ENCODE measurements around the gene XIST. TPM values are rescaled to one million over a fixed set of nuclear protein-coding genes. Genes with fewer than 3 reads are reported as not detected.
"Not testable (repeated sequence)": the region's sequence is repeated elsewhere in the genome, so short reads cannot be mapped to it uniquely, and the experiment has no call there.

XIST gene
- total RNA-seq, 1 donor from 2014 or later: 458 TPM

- intact Hi-C loops (cut with DNase I): no loop called here
- peak; percentile 88 for ATAC-seq
- DNase-seq (ENCODE audit: low spot score): no peak
Observed at GRCh38 chrX:73841337-73841736, 11.2 kb downstream of the XIST start.

- intact Hi-C loops (cut with DNase I): no loop called here
- ATAC-seq (no peak), DNase-seq (ENCODE audit: low spot score) (no peak)
Observed at GRCh38 chrX:73840120-73840924, 12.2 kb downstream of the XIST start.

GRCh38 chrX:73839152-73839551 lies 13.4 kb downstream of the XIST start:
- intact Hi-C loops (cut with DNase I): no loop called here
- DNase-seq (ENCODE audit: low spot score) (no peak), ATAC-seq (no peak)

DNA sequence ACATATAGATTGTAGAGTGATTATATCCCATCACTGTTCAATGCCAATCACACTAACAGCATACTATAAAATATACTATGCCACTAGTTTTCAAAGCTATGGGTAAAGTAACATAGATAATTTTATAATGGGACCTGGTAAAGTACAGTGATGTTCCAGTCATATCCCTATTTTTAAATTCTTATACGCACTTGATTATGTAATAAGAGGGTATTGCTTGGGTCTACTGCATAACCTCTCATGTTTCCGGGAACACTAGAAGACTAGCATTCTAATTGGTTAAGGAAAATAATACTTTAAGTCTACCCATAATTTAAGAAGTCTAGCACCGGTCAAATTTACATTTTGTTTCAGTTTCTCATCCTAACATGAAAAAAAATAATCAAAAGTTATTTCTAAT lies 14.4 kb downstream of the XIST start:
- DNase-seq (ENCODE audit: low spot score) (no peak), ATAC-seq (no peak)
- intact Hi-C loops (cut with DNase I): no loop called here

GRCh38 chrX:73836956-73837477 lies 15.5 kb downstream of the XIST start:
- intact Hi-C loops (cut with DNase I): no loop called here
- no peak for ATAC-seq

DNA sequence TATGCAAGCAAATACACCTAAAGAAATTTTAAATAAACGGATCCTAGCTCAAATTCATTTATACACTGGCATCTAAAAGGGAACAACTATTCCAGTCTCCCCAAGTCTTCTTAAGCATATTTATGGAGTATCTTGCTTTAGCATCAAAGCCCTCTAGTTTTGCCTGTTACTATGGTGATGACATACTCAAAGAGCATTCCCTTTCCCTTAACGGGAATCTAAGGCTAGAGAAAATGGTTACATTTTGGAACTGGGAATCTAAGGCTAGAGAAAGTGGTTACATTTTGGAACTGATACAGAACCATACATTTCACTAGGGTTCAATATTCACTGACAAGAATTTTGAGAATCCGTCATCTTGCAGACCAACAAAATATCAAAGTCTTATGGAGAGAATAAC lies 18.3 kb downstream of the XIST start:
- DNase-seq (ENCODE audit: low spot score) (no peak), ATAC-seq (no peak)
- intact Hi-C loops (cut with DNase I): no loop called here

More at GRCh38 chrX:73836956-73837477, 15.5 kb downstream of the XIST start:
- no peak for DNase-seq (ENCODE audit: low spot score)

DNA sequence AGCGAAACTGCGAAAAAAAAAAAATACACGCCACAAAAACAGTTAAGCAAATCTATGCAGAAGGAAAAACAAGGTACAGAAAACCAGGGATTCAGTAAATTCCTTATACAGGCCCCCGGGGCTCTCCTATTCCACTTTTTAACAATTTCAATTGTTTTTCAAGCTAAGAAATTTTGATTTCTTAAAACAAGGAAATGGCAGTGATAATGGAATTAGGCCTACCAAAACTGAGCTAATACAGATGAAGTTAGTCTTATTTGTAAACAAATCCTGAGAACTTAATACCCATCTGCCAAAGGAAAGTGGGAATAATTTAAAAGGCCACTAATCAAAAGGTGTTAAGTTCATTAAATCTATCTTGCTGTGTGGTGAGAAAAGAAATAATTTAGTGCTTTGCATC lies 20.2 kb downstream of the XIST start:
- intact Hi-C loops (cut with DNase I): no loop called here
- no peak for DNase-seq (ENCODE audit: low spot score)
- no peak for ATAC-seq

DNA sequence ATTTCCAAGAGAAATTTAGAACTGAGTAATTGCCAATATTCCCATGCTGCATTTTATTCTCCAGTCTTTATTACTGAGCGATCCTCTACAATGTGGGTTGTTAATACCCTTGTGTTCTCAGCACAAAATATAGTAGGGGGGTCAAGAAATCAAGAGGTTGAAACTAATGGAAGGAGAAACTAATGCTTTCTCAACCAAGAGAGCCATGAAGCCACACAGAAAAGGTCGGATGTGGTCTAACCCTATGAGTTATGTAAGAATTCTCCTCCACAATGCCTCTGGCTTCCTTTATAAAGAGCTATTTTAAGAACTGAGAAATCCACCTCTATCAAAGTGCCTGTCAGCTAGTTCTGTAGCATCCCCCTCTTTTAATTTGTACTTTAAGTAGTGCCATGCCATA lies 21.0 kb downstream of the XIST start:
- DNase-seq (ENCODE audit: low spot score) (no peak), ATAC-seq (no peak)
- intact Hi-C loops (cut with DNase I): no loop called here

- DNase-seq (ENCODE audit: low spot score) (no peak), ATAC-seq (no peak)
- intact Hi-C loops (cut with DNase I): no loop called here
Observed at GRCh38 chrX:73830489-73831414, 21.8 kb downstream of the XIST start.

DNA sequence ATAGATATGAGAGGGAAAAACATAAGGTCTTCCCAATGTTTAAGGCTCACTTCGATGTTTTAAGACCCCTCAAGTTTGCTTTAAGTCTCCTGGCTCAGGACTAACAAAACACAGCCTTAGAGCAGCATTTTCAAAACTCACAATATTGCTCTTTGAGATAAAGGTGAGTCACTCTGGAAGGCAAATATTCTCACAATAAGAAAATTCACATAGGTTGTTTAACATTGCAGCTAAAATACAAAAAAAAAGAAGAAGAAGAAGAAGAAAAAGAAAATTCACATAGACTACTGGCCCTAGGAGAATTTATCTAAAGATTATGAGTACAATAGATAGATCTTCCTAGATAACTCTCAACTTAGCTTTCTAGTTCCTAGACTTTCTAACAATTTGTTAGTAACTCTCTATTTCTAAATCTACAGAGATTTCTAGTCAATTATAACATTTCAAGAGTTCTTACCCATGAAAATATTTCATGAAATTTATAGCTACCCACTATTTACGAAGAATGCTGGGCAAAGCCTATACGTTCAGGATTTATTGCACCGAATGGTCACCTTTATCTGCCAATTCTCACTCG lies 22.5 kb downstream of the XIST start:
- intact Hi-C loops (cut with DNase I): no loop called here

DNA sequence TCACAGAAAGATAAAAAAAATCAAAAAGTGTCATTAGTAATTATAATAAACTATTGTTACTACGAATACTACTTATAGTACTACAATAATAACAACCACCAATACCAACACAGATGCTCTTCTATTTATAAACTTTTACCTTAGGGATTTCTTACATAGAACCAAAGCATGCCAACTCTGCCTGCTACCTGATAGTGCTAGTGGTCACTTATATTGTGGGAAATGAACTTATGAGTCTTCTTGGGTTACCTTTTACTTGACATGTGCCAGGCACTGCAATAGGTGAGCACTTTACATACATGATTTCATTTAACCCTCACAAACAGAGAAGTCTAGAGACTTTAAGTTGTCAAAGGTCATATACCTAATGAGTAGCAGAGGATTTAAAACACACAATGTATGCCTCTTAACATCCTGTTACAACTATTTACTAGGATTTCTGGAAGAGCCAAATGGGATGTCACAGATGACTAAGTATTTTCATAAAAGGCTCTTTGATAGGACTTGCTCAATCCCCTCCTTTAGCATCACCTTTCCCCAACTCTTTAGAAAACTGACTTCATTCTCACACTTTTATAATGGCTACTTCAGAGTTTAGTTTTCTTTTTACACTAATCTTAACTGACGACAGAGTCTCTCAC lies 24.3 kb downstream of the XIST start:
- ATAC-seq (no peak), DNase-seq (ENCODE audit: low spot score) (no peak)
- intact Hi-C loops (cut with DNase I): no loop called here

More for the DNA sequence above, 22.5 kb downstream of the XIST start:
- no peak for ATAC-seq
- no peak for DNase-seq (ENCODE audit: low spot score)

GRCh38 chrX:73827406-73827805 lies 25.1 kb downstream of the XIST start:
- no peak for ATAC-seq

DNA sequence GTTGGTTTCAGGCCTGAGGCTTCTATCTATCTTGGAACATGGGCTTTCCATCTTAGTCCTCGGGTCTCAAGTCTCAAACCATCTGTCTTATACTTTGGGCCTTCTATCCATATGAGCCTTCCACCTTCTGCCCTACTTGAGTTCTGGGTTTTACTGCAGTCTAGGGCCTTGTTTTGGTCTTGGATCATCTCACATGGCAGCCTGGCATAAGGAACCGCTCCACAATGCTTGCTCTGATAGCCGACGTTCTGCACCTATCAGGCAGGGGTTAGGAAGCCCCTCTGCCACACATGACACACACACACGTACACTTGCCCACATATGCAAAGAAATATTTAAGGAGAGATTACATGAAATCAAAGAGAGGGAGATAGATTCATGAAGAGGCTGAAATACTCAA lies 25.5 kb downstream of the XIST start:
- intact Hi-C loops (cut with DNase I): no loop called here
- ATAC-seq (no peak), DNase-seq (ENCODE audit: low spot score) (no peak)

More at GRCh38 chrX:73827406-73827805, 25.1 kb downstream of the XIST start:
- intact Hi-C loops (cut with DNase I): no loop called here
- DNase-seq (ENCODE audit: low spot score): no peak

GRCh38 chrX:73825569-73825968 lies 26.9 kb downstream of the XIST start:
- ATAC-seq: no peak

DNA sequence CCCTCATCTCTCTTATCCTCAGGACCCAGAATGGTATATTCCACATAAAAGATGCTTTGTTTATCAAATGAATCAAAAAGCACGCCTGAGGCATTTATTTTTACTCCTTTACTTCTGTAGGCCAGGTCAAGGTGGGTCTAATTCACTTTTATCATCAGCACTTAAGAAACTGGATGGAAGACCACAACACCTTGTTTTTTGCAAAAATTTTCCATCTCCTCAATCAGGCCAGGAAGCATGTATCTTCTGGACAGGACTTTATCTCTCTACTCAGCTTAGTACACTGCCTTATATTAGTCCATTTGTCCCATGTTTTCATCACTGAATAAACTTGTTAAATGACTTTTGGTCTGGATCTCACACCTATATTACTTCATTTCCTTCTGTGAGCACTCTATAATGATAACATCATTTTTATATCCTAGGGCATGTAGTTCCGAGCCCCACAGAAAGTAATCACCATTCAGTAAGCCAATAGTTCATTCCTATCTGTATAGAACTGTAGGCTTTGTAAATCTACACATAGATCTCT lies 29.0 kb downstream of the XIST start:
- no peak for DNase-seq (ENCODE audit: low spot score)
- intact Hi-C loops (cut with DNase I): no loop called here
- ATAC-seq: no peak

More at GRCh38 chrX:73825569-73825968, 26.9 kb downstream of the XIST start:
- intact Hi-C loops (cut with DNase I): no loop called here
- no peak for DNase-seq (ENCODE audit: low spot score)

GRCh38 chrX:73822775-73823174 lies 29.7 kb downstream of the XIST start:
- DNase-seq (ENCODE audit: low spot score) (no peak), ATAC-seq (no peak)
- intact Hi-C loops (cut with DNase I): no loop called here

DNA sequence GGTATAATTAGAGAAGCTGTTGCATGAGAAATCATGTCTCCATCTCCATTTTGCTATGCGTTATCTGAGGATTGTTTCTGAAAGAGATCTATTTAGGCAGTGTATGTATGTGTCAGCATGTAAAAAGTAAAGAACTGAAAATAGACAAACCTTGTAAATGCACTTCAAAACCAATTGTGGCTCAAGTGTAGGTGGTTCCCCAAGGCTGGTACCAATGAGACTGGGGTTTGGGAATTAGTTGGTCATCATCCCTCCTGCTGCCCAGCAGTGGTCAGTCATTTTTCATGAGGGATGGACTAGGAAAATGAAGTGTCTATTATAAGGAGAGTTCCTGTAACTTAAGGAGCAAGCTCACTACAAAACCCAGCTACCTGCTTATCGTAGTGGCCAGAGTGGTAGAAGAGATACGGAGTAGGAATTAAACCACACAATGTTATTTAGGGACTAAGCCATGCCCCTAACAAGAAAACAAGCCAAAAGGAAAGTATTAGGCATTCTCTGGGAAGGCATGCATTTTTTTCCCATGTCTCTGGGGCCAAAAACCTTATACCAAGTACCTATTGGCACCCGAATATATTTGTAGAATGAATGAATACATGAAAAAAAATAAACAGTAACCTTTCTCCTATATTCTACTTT lies 30.5 kb downstream of the XIST start:
- DNase-seq (ENCODE audit: low spot score) (no peak), ATAC-seq (no peak)
- intact Hi-C loops (cut with DNase I): no loop called here

DNA sequence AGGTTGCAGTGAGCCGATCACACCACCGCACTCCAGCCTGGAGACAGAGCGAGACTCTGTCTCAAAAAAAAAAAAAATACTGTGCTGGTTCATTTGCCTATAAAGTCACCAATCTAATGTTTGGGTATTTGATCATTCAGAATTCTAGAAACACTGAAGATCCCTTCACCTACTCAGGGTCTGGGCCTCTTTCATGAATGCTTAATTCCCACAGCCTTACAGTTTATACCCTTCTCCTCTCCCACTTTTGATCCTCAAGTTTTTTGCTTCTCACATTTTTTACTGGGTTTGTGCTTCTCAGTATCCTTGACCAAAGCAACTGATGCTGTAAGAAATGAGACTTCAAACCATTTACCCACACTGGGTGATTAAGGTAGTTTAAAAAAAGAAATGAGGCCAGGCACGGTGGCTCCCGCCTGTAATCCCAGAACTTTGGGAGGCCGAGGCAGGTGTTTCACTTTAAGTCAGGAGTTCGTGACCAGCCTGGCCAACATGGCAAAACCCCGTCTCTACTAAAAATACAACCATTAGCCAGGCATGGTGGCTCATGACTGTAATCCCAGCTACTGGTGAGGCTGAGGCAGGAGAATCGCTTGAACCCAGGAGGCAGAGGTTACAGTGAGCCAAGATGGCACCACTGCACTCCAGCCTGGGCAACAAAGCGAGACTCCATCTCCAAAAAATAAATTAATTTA lies 32.5 kb downstream of the XIST start:
- intact Hi-C loops (cut with DNase I); ATAC-seq; DNase-seq (ENCODE audit: low spot score): not testable (repeated sequence)
